Gastroesophageal sphincter (tissue), 4 donors: ENCODE results near the gene CHD6. TPM values are rescaled to one million over a fixed set of nuclear protein-coding genes. Genes with fewer than 3 reads are reported as not detected.

ENCODE experiments used
- ATAC-seq: fragments of 150-250 bp; one replicate; pipeline ENCODE4 v1.9.1; 2016; ENCODE audit warnings: mild to moderate bottlenecking, moderate library complexity
- H3K27ac ChIP-seq, 4 donors: fragments of 200-600 bp; sonication (generic) in 3 of 4; 1 replicate in 3 of 4; 2 replicates in 1 of 4; pipeline ENCODE4 v1.5.1; 2016 to 2019
- H3K27me3 ChIP-seq: fragments of 200-600 bp; sonication (generic); one replicate; pipeline ENCODE4 v1.5.1; 2019
- H3K36me3 ChIP-seq, 2 donors: fragments of 200-600 bp; sonication (generic); one replicate each; pipeline ENCODE4 v1.5.1; 2019; ENCODE audit warnings: control low read depth in 1 of 2
- H3K4me1 ChIP-seq, 3 donors: fragments of 200-600 bp; sonication (generic); 1 replicate in 2 of 3; 2 replicates in 1 of 3; pipeline ENCODE4 v1.5.1; 2016 to 2019; ENCODE audit warnings: control low read depth in 2 of 3
- H3K4me3 ChIP-seq, 2 donors: fragments of 200-600 bp; sonication (generic); one replicate each; pipeline ENCODE4 v1.5.1; 2019; ENCODE audit warnings: mild to moderate bottlenecking in 1 of 2, moderate library complexity in 1 of 2
- H3K9me3 ChIP-seq, 3 donors: fragments of 200-600 bp; sonication (generic); one replicate each; pipeline ENCODE4 v1.5.1; 2017 to 2019; ENCODE audit warnings: control low read depth in 2 of 3
- EP300 ChIP-seq: sonication (generic); formaldehyde crosslinking; IDR thresholded peaks from one replicate; pipeline ENCODE4 v1.6.1; 2017; ENCODE audit warnings: antibody characterized with exemption, mild to moderate bottlenecking
- POLR2A ChIP-seq, 2 donors: fragments of 450-650 bp; IDR thresholded peaks; one replicate each; pipeline ENCODE4 v1.6.1; 2017; ENCODE audit warnings: antibody characterized with exemption in 2 of 2, mild to moderate bottlenecking in 2 of 2, moderate library complexity in 1 of 2
- POLR2AphosphoS5 ChIP-seq: sonication (generic); formaldehyde crosslinking; IDR thresholded peaks from one replicate; pipeline ENCODE4 v1.6.1; 2017; ENCODE audit warnings: antibody characterized with exemption
- WGBS, 2 donors: methylation state at CpG; one replicate each; pipeline ENCODE4 v1.1.5; 2018; ENCODE audit warnings: low coverage in 1 of 2; 5-methylcytosine and 5-hydroxymethylcytosine counted together
- total RNA-seq, 4 donors: library from RNA; depleted of rRNA; stranded (reverse); fragments of >200 nt; gene quantifications; one replicate each; pipeline ENCODE4 v1.1.0, GENCODE V29; 2016
- TF ChIP-seq, protein P1 (sequence below), 4 experiments: fragments of 200-600 bp in 2 of 4; fragments of 450-650 bp in 2 of 4; sonication (generic) in 1 of 4; IDR thresholded peaks; one replicate each; pipeline ENCODE4 v1.5.1; 2017 to 2019; ENCODE audit warnings: antibody characterized with exemption in 4 of 4, mild to moderate bottlenecking in 2 of 4, moderate library complexity in 2 of 4

Gene CHD6
- total RNA-seq, 4 donors from 2014 or later = 37.4 to 58.3 (median 40.4) TPM

DNA sequence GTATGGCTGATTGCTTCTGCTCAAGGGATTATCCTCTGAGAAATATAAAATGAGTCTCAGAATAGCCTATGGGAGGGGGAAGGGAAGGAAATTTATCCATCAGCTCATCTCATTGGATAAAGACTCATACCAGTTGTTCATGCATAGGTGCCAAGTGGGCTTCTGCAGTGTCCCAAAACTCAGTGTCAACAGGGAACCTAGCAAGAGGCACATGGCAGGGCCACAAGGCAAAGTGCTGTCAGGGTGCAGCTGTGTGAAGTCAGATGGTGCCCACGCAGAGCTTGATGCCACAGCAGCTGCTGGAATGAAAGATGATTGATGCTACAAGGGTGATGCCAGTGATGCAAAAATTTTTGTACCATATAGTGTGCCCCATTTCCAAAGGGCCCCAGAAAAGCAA lies 3.2 kb upstream of the CHD6 start:
- H3K4me3 ChIP-seq = no peak overlapping the region
- H3K27me3 ChIP-seq = no peaks in the 10 kb centered on the region
- H3K27ac ChIP-seq = no peak overlapping the region
- H3K4me1 ChIP-seq = peaks cover 6 to 21% (median 7%) of the 10 kb centered on the region in 3 donors
- H3K9me3 ChIP-seq = no peaks in the 10 kb centered on the region
- 63 to 88% methylated on average over 1 of the region's 1 CpG for WGBS, 2 donors
- no peak for TF ChIP-seq POLR2A (IDR thresholded peaks at IDR 0.05)
- TF ChIP-seq, protein P1, sequence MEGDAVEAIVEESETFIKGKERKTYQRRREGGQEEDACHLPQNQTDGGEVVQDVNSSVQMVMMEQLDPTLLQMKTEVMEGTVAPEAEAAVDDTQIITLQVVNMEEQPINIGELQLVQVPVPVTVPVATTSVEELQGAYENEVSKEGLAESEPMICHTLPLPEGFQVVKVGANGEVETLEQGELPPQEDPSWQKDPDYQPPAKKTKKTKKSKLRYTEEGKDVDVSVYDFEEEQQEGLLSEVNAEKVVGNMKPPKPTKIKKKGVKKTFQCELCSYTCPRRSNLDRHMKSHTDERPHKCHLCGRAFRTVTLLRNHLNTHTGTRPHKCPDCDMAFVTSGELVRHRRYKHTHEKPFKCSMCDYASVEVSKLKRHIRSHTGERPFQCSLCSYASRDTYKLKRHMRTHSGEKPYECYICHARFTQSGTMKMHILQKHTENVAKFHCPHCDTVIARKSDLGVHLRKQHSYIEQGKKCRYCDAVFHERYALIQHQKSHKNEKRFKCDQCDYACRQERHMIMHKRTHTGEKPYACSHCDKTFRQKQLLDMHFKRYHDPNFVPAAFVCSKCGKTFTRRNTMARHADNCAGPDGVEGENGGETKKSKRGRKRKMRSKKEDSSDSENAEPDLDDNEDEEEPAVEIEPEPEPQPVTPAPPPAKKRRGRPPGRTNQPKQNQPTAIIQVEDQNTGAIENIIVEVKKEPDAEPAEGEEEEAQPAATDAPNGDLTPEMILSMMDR (IDR thresholded peaks at IDR 0.05) = no peak
- no peak for TF ChIP-seq EP300
- no peak for TF ChIP-seq POLR2AphosphoS5
- no peak for ATAC-seq
- H3K36me3 ChIP-seq = no peaks in the 10 kb centered on the region

DNA sequence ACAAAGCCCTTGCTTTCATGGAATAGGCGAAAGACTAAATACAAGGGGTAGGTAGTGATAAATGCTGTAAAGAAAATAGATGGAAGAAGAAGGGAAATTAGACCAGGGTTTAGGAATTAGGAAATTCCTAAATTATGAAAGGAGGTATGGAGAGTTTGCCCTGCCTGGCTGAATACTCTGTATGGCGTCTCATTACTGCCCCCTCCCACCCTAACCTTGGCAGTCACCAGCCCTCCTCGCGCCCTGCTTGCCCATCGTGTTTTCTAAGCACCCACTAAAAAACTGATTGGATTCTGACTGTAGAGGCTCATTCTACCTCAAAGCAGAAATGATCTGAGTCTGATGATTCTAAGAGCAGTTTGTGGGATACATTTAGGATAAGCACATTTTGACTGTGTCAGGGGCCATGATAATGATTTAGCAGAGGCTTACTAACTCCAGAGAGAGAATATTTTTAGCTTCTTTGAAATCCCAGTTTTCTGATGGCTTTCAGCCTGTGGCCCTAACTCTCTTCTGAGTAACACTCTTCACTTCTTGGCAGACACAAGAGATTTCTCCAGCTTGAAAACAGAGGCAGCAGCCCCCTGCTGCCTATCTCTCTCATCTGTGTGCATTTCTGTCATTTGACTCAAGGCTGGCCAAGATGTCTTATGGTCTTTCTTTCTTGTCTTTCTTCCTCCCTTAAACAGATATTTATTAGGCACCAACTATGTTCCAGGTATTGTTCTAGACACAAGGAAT lies 1.4 kb upstream of the CHD6 start:
- H3K27me3 ChIP-seq = no peaks in the 10 kb centered on the region
- ATAC-seq = no peak
- peak overlapping the region in 1 of 2 donors; percentile 79 for H3K4me3 ChIP-seq
- H3K36me3 ChIP-seq = no peaks in the 10 kb centered on the region
- no peaks in the 10 kb centered on the region for H3K9me3 ChIP-seq
- 67 to 68% methylated on average over 4 to 5 of the region's 5 CpGs for WGBS, 2 donors
- peak overlapping the region in 3 of 4 donors; percentile 71 to 92 (median 85) for H3K27ac ChIP-seq
- TF ChIP-seq POLR2A (IDR thresholded peaks at IDR 0.05) (no peak), POLR2AphosphoS5 (no peak), EP300 (no peak)
- TF ChIP-seq, protein P1 (IDR thresholded peaks at IDR 0.05) = no peak
- H3K4me1 ChIP-seq = peaks cover 6 to 40% (median 7%) of the 10 kb centered on the region in 3 donors

DNA sequence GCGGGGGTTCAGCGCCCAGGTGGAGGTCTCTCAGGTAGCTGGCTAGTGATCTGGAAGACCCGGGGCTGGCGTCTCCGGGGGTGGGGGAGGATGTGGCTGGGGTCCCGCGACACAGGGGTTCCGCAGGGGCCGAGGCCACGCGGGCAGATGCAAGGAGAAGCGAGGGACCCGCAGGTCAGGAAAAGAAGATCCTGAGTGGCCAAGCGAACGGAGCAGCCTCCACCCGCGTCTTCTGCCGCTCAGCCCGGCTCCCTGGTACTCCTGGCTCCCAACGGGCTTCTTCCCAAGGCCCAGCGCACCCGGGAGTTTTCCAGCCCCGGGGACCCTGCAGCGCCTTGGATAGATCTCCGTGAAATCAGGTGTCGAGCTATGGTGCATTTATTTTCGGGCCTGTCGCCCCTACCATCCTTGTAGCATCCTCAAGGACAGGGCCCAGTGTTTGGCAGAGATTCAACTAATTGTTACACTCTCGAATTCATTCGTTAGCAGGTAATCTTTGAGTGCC lies 682 bp upstream of the CHD6 start:
- Histone ChIP-seq H3K27me3 (no peaks in the 10 kb centered on the region), H3K4me1 (peaks cover 6 to 42% (median 7%) of the 10 kb centered on the region in 3 donors), H3K36me3 (no peaks in the 10 kb centered on the region), H3K27ac (peak overlapping the region in 3 of 4 donors; percentile 71 to 92 (median 85)), H3K4me3 (peak overlapping the region; percentile 79 to 82), H3K9me3 (no peaks in the 10 kb centered on the region)
- WGBS, 2 donors = 5 to 14% methylated on average over 4 to 11 of the region's 30 CpGs
- ATAC-seq = peak; percentile 9
- TF ChIP-seq EP300 = no peak
- TF ChIP-seq, protein P1 (IDR thresholded peaks at IDR 0.05) = no peak
- no peak for TF ChIP-seq POLR2AphosphoS5
- TF ChIP-seq POLR2A (IDR thresholded peaks at IDR 0.05) = no peak

DNA sequence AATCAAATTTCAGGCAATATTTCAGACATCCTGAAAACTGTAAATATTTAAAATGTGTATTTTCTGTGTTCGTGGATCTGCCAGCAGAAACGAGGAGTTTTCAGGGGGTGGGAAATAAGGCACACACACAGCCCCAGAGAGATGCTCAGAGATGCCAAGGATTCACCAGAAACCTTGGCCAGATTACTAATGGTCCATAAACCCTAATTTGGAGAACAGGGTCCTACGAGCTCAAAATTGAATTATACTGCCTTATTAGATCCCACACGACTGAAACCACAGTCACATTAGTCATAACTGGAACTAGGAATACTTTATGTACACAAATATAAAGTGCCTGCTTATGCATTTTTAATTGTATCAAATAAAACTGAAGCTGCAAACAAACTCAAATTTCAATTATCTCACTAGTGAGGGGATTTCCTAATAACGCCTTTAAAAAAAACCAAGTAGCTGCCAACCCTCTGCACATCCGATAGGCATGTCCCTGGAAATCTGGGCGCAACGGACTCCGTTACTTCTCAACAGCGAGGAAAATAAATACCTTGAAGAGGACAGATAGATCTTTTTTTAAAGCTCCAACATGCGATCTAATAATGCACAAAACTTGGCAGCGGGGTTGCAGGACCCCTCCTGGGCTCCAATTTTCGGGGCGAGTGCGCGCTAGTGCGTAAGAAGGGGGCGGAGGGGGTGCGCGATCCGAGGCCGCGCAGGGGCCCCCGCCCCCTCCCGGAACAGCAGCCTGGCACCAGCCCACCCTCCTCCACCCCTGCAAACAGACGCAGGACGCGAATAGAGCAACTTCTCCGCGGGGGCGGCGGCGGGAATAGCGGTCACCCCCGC lies 897 bp downstream of the CHD6 start:
- H3K4me3 ChIP-seq = peak overlapping the region; percentile 79 to 82
- peaks cover 7 to 49% (median 12%) of the 10 kb centered on the region in 3 donors for H3K4me1 ChIP-seq
- 0 to 1% methylated on average over 9 to 23 of the region's 35 CpGs for WGBS, 2 donors
- peak overlapping the region in 3 of 4 donors; percentile 85 to 93 (median 92) for H3K27ac ChIP-seq
- no peaks in the 10 kb centered on the region for H3K36me3 ChIP-seq
- TF ChIP-seq, protein P1 (IDR thresholded peaks at IDR 0.05) = no peak
- TF ChIP-seq POLR2AphosphoS5 (no peak), POLR2A (IDR thresholded peaks at IDR 0.05) (no peak), EP300 (no peak)
- no peaks in the 10 kb centered on the region for H3K9me3 ChIP-seq
- no peak for ATAC-seq
- no peaks in the 10 kb centered on the region for H3K27me3 ChIP-seq
